NT2/D1 (cell line): ENCODE results near the gene P3H3.

ENCODE experiments used
- YY1 ChIP-seq: IDR thresholded peaks from 2 replicates; pipeline ENCODE4 v1.6.1; 2011; ENCODE audit not compliant: insufficient read length, insufficient read depth
- ZNF274 ChIP-seq: IDR thresholded peaks from 2 replicates; pipeline ENCODE4 v1.6.1; 2011; ENCODE audit warnings: mild to moderate bottlenecking, low read depth, low read length

GRCh38 chr12:6847676-6848075, 19.5 kb downstream of the P3H3 start:
- TF ChIP-seq ZNF274 (no peak), YY1 (no peak)
